ENCODE data around the gene HSPG2.

HSPG2 gene

DNA sequence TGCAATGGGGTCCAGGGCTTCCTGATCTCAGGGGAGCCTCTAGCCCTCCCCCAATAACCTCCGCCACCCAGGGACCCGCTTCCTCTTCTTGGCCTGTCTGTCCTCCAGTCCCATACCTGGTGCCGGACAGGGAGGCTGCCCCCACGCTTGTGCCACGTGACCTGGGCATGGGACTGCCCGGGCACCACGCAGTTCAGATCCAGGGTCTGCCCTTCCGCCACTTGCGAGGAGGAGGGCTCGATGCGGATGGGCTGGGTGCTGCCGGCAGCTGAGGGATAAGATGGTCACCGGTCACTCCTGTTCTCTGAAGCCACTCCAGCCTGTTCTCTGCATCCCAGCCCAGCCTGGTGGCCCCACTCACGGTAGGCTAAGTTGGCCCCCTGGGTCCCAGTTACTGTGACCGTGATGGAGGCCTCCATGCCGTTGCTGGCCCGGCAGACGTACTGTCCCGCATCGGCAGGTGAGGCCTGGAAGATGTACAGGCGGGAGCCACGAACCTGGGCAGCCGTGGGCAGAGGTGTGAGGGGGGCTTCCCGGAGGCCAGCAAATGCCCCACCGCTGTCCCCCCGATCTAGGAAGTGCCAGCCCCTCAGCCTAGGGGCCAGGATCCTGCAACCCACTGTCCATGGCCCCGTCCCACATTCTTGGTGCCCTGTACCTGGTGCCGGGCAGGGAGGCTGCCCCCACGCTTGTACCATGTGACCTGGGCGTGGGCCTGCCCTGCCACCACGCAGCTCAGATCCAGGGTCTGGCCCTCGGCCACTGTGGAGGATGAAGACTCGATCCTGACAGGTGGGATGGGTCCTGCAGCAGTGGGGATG lies 85.5 kb downstream of the HSPG2 start:
- no peaks in the 10 kb centered on the region for H3K27me3 ChIP-seq (replicated peaks in 2 of 5; ENCODE audit: control insufficient read depth in 4 of 5, insufficient read depth in 5 of 5, low read length in 4 of 5)
- DNase-seq: no peak
- peaks cover 4 to 81% (median 26%) of the 10 kb centered on the region in 4 experiments for H3K36me3 ChIP-seq (ENCODE audit: control insufficient read depth in 4 of 4, insufficient read depth in 4 of 4, low read length in 3 of 4)
- POLR2A ChIA-PET: no interaction called here
- WGBS (ENCODE audit: insufficient coverage): 96% methylated on average over 29 of the region's 33 CpGs
- no peak overlapping the region for H3K27ac ChIP-seq (ENCODE audit: insufficient read depth in 1 of 2, low read depth in 1 of 2, low read length in 2 of 2, poor library complexity in 1 of 2, severe bottlenecking in 2 of 2)
- H3K4me3 ChIP-seq (ENCODE audit: control insufficient read depth in 1 of 7, extremely low read depth in 1 of 7, insufficient read depth in 4 of 7, low read depth in 2 of 7, low read length in 6 of 7): no peak overlapping the region
- H3K4me1 ChIP-seq (ENCODE audit: control extremely low read depth in 1 of 4, control insufficient read depth in 4 of 4, insufficient read depth in 4 of 4, low read length in 3 of 4): peaks cover 0 to 2% (median 0%) of the 10 kb centered on the region in 4 experiments
- H3K9me3 ChIP-seq (ENCODE audit: control extremely low read depth in 1 of 5, control insufficient read depth in 4 of 5, insufficient read depth in 2 of 5, low read depth in 1 of 5, low read length in 4 of 5): no peaks in the 10 kb centered on the region
- CTCF ChIA-PET: no interaction called here

- DNase-seq: no peak
- no peak overlapping the region for H3K4me3 ChIP-seq (ENCODE audit: control insufficient read depth in 1 of 7, extremely low read depth in 1 of 7, insufficient read depth in 4 of 7, low read depth in 2 of 7, low read length in 6 of 7)
- ChIA-PET CTCF (interaction anchor here (1.0 kb wide), 1 partner anchor 10 kb away, joined by 5 read pairs; no protein-coding TSS in a partner anchor), POLR2A (no interaction called here)
- no peak overlapping the region for H3K27ac ChIP-seq (ENCODE audit: insufficient read depth in 1 of 2, low read depth in 1 of 2, low read length in 2 of 2, poor library complexity in 1 of 2, severe bottlenecking in 2 of 2)
- H3K27me3 ChIP-seq (replicated peaks in 2 of 5; ENCODE audit: control insufficient read depth in 4 of 5, insufficient read depth in 5 of 5, low read length in 4 of 5): no peaks in the 10 kb centered on the region
- peaks cover 2 to 80% (median 29%) of the 10 kb centered on the region in 4 experiments for H3K36me3 ChIP-seq (ENCODE audit: control insufficient read depth in 4 of 4, insufficient read depth in 4 of 4, low read length in 3 of 4)
- H3K9me3 ChIP-seq (ENCODE audit: control extremely low read depth in 1 of 5, control insufficient read depth in 4 of 5, insufficient read depth in 2 of 5, low read depth in 1 of 5, low read length in 4 of 5): no peaks in the 10 kb centered on the region
- WGBS (ENCODE audit: insufficient coverage): 98% methylated on average over 23 of the region's 30 CpGs
- no peaks in the 10 kb centered on the region for H3K4me1 ChIP-seq (ENCODE audit: control extremely low read depth in 1 of 4, control insufficient read depth in 4 of 4, insufficient read depth in 4 of 4, low read length in 3 of 4)
Measured at GRCh38 chr1:21849909-21850576, 87.1 kb downstream of the HSPG2 start.

DNA sequence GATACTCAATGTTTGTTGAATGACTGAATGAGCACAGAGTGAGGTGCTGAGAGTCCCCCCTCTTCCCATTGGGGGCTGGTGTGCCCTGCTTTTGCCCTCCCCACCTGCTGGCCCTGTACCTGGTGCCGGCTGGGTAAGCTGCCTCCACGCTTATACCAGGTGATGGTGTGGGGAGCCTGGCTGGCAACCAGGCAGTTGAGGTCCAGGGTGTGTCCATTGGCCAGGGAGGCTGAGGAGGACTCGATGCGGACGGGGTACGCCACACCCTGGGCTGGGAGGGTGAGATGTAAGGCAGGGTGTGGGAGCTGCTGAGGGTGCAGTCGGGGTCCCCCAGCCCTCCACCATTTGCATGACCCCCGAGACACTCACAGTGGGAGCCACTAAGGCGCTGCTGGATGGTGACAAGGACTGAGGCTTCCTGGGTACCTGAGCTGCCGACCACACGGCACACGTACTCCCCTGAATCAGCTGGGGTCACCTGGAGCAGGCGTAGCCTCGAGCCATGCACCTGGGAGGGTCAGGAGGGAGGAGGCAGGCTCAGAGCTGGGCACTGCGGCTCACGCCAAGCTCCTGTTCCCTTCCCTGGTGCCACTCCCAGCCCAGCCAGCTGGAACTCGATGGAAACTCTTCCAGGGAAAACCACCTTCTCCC lies 88.5 kb downstream of the HSPG2 start:
- 96% methylated on average over 13 of the region's 17 CpGs for WGBS (ENCODE audit: insufficient coverage)
- Histone ChIP-seq H3K4me1 (ENCODE audit: control extremely low read depth in 1 of 4, control insufficient read depth in 4 of 4, insufficient read depth in 4 of 4, low read length in 3 of 4) (no peaks in the 10 kb centered on the region), H3K36me3 (ENCODE audit: control insufficient read depth in 4 of 4, insufficient read depth in 4 of 4, low read length in 3 of 4) (peaks cover 0 to 78% (median 30%) of the 10 kb centered on the region in 4 experiments), H3K4me3 (ENCODE audit: control insufficient read depth in 1 of 7, extremely low read depth in 1 of 7, insufficient read depth in 4 of 7, low read depth in 2 of 7, low read length in 6 of 7) (no peak overlapping the region), H3K27me3 (replicated peaks in 2 of 5; ENCODE audit: control insufficient read depth in 4 of 5, insufficient read depth in 5 of 5, low read length in 4 of 5) (no peaks in the 10 kb centered on the region), H3K27ac (ENCODE audit: insufficient read depth in 1 of 2, low read depth in 1 of 2, low read length in 2 of 2, poor library complexity in 1 of 2, severe bottlenecking in 2 of 2) (no peak overlapping the region), H3K9me3 (ENCODE audit: control extremely low read depth in 1 of 5, control insufficient read depth in 4 of 5, insufficient read depth in 2 of 5, low read depth in 1 of 5, low read length in 4 of 5) (no peaks in the 10 kb centered on the region)
- ChIA-PET CTCF (no interaction called here), POLR2A (no interaction called here)
- DNase-seq: no peak

GRCh38 chr1:21847223-21848205 lies 89.6 kb downstream of the HSPG2 start:
- POLR2A ChIA-PET: no interaction called here
- CTCF ChIA-PET: no interaction called here
- Histone ChIP-seq H3K4me1 (ENCODE audit: control extremely low read depth in 1 of 4, control insufficient read depth in 4 of 4, insufficient read depth in 4 of 4, low read length in 3 of 4) (no peaks in the 10 kb centered on the region), H3K27ac (ENCODE audit: insufficient read depth in 1 of 2, low read depth in 1 of 2, low read length in 2 of 2, poor library complexity in 1 of 2, severe bottlenecking in 2 of 2) (no peak overlapping the region), H3K27me3 (replicated peaks in 2 of 5; ENCODE audit: control insufficient read depth in 4 of 5, insufficient read depth in 5 of 5, low read length in 4 of 5) (no peaks in the 10 kb centered on the region), H3K4me3 (ENCODE audit: control insufficient read depth in 1 of 7, extremely low read depth in 1 of 7, insufficient read depth in 4 of 7, low read depth in 2 of 7, low read length in 6 of 7) (no peak overlapping the region), H3K9me3 (ENCODE audit: control extremely low read depth in 1 of 5, control insufficient read depth in 4 of 5, insufficient read depth in 2 of 5, low read depth in 1 of 5, low read length in 4 of 5) (no peaks in the 10 kb centered on the region), H3K36me3 (ENCODE audit: control insufficient read depth in 4 of 4, insufficient read depth in 4 of 4, low read length in 3 of 4) (peaks cover 0 to 80% (median 30%) of the 10 kb centered on the region in 4 experiments)
- DNase-seq: no peak
- 96% methylated on average over 41 of the region's 47 CpGs for WGBS (ENCODE audit: insufficient coverage)

DNA sequence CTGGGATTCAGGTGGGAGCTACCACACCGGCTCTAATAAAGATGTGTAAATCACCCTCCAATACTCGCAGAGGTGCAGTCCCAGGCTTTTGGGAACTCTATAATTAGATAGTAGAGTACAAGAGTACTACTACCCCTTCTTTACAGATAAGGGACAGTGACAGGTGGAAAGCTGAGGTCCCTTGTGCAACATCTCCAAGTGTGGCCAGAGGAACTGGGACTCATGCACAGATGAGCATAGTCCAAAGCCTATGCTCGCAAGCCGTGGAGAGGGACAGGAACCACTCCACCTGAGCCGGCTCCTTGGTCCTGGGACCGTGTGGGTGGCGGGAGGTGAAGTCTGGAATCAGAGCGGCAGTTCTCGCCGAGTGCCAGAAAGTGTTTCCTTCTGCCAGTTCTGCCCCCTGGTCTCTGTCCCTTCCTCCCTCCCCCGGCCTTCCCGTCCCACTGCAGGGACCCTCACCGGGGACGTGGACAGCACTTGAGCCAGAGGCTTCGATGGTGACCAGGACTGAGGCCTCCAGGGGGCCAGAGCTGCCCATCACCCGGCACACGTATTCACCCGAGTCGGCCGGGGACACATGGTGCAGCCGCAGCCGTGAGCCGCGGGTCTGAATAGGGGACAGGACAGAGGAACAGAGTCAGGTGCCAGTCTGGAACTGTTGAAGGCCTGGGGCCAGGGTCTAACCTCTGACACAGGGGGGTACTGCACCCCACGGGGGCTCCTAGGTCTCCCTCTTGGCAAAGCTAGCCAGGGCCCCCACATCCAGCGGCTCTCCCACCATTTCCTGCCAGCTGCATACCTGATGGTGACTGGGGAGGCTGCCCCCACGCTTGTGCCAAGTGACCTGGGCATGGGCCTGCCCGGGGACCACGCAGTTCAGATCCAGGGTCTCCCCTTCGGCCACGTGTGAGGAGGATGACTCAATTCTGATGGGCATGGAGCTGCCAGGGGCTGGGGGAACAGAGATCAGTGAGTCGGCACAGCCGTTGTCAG lies 91.2 kb downstream of the HSPG2 start:
- no peaks in the 10 kb centered on the region for H3K27me3 ChIP-seq (replicated peaks in 2 of 5; ENCODE audit: control insufficient read depth in 4 of 5, insufficient read depth in 5 of 5, low read length in 4 of 5)
- H3K27ac ChIP-seq (ENCODE audit: insufficient read depth in 1 of 2, low read depth in 1 of 2, low read length in 2 of 2, poor library complexity in 1 of 2, severe bottlenecking in 2 of 2): no peak overlapping the region
- CTCF ChIA-PET: no interaction called here
- POLR2A ChIA-PET: no interaction called here
- H3K4me1 ChIP-seq (ENCODE audit: control extremely low read depth in 1 of 4, control insufficient read depth in 4 of 4, insufficient read depth in 4 of 4, low read length in 3 of 4): no peaks in the 10 kb centered on the region
- no peak for DNase-seq
- WGBS (ENCODE audit: insufficient coverage): 98% methylated on average over 32 of the region's 33 CpGs
- H3K9me3 ChIP-seq (ENCODE audit: control extremely low read depth in 1 of 5, control insufficient read depth in 4 of 5, insufficient read depth in 2 of 5, low read depth in 1 of 5, low read length in 4 of 5): no peaks in the 10 kb centered on the region
- peaks cover 0 to 81% (median 24%) of the 10 kb centered on the region in 4 experiments for H3K36me3 ChIP-seq (ENCODE audit: control insufficient read depth in 4 of 4, insufficient read depth in 4 of 4, low read length in 3 of 4)
- no peak overlapping the region for H3K4me3 ChIP-seq (ENCODE audit: control insufficient read depth in 1 of 7, extremely low read depth in 1 of 7, insufficient read depth in 4 of 7, low read depth in 2 of 7, low read length in 6 of 7)

GRCh38 chr1:21843996-21844395 lies 93.1 kb downstream of the HSPG2 start:
- ChIA-PET POLR2A (no interaction called here), CTCF (no interaction called here)
- Histone ChIP-seq H3K4me1 (ENCODE audit: control extremely low read depth in 1 of 4, control insufficient read depth in 4 of 4, insufficient read depth in 4 of 4, low read length in 3 of 4) (no peaks in the 10 kb centered on the region), H3K4me3 (ENCODE audit: control insufficient read depth in 1 of 7, extremely low read depth in 1 of 7, insufficient read depth in 4 of 7, low read depth in 2 of 7, low read length in 6 of 7) (no peak overlapping the region), H3K9me3 (ENCODE audit: control extremely low read depth in 1 of 5, control insufficient read depth in 4 of 5, insufficient read depth in 2 of 5, low read depth in 1 of 5, low read length in 4 of 5) (no peaks in the 10 kb centered on the region), H3K36me3 (ENCODE audit: control insufficient read depth in 4 of 4, insufficient read depth in 4 of 4, low read length in 3 of 4) (peaks cover 0 to 79% (median 28%) of the 10 kb centered on the region in 4 experiments), H3K27ac (ENCODE audit: insufficient read depth in 1 of 2, low read depth in 1 of 2, low read length in 2 of 2, poor library complexity in 1 of 2, severe bottlenecking in 2 of 2) (no peak overlapping the region), H3K27me3 (replicated peaks in 2 of 5; ENCODE audit: control insufficient read depth in 4 of 5, insufficient read depth in 5 of 5, low read length in 4 of 5) (no peaks in the 10 kb centered on the region)
- no peak for DNase-seq
- 95% methylated on average over 11 of the region's 11 CpGs for WGBS (ENCODE audit: insufficient coverage)
